Naive thymus-derived CD4-positive, alpha-beta T cell (primary cell): ENCODE results near the gene KLF9. TPM values are rescaled to one million over a fixed set of nuclear protein-coding genes. Genes with fewer than 3 reads are reported as not detected.

Experiments used
- ATAC-seq: fragments of 150-1000 bp; cut with Tn5 transposase; 2 replicates; pipeline ENCODE4 v1.10.0; 2021; ENCODE audit warnings: mild to moderate bottlenecking, moderate library complexity
- CTCF ChIA-PET: fragments of 350-600 bp; sonication (Branson Sonifier 250); formaldehyde crosslinking; loops from one replicate; lab custom pipeline; 2021; ENCODE audit warnings: antibody characterized with exemption; lab: Charles Lee
- POLR2A ChIA-PET: fragments of 350-600 bp; sonication (Branson Sonifier 250); formaldehyde crosslinking; loops from one replicate; lab custom pipeline; 2021; ENCODE audit warnings: antibody characterized with exemption, inconsistent platforms; lab: Charles Lee
- DNase-seq, 9 donors: peaks; one replicate each; pipeline versions ENCODE4 v3.0.0 to v3.0.0-alpha.2; 2020 to 2022; ENCODE audit warnings: mixed read lengths in 1 of 9
- H3K27ac ChIP-seq: one replicate; pipeline ENCODE4 v1.7.0; 2013; ENCODE audit warnings: mild to moderate bottlenecking, low read depth, low read length, moderate library complexity
- H3K27me3 ChIP-seq, 2 donors: one replicate each; pipeline ENCODE4 v1.7.0; 2013; ENCODE audit warnings: low read length in 2 of 2, mild to moderate bottlenecking in 2 of 2, moderate library complexity in 2 of 2; ENCODE audit not compliant: control insufficient read depth in 2 of 2, insufficient read depth in 2 of 2
- H3K36me3 ChIP-seq, 3 experiments: 1 replicate in 2 of 3; 2 replicates in 1 of 3; pipeline ENCODE4 v1.7.0; 2013; ENCODE audit warnings: low read length in 3 of 3, mild to moderate bottlenecking in 3 of 3, moderate library complexity in 1 of 3; ENCODE audit not compliant: insufficient read depth in 3 of 3, control insufficient read depth in 2 of 3
- H3K4me1 ChIP-seq, 2 donors: one replicate each; pipeline ENCODE4 v1.7.0; 2013; ENCODE audit warnings: low read length in 2 of 2, mild to moderate bottlenecking in 2 of 2, moderate library complexity in 1 of 2; ENCODE audit not compliant: control insufficient read depth in 2 of 2, insufficient read depth in 2 of 2
- H3K4me3 ChIP-seq: 2 replicates; pipeline ENCODE4 v1.7.0; 2013; ENCODE audit warnings: mild to moderate bottlenecking, low read length
- H3K9me3 ChIP-seq, 3 experiments: 1 replicate in 2 of 3; 2 replicates in 1 of 3; pipeline ENCODE4 v1.7.0; 2013; ENCODE audit warnings: low read length in 3 of 3; ENCODE audit not compliant: control insufficient read depth in 2 of 3
- H3K27ac Mint-ChIP-seq, 9 donors: one replicate each; pipeline ENCODE4 v1.8.0; 2020 to 2022; ENCODE audit warnings: mixed read lengths in 9 of 9, mild to moderate bottlenecking in 8 of 9, moderate library complexity in 5 of 9, inconsistent platforms in 2 of 9
- H3K27me3 Mint-ChIP-seq, 5 donors: one replicate each; pipeline ENCODE4 v1.8.0; 2021 to 2022; ENCODE audit warnings: mixed read lengths in 5 of 5, mild to moderate bottlenecking in 1 of 5
- H3K36me3 Mint-ChIP-seq, 5 donors: one replicate each; pipeline ENCODE4 v1.8.0; 2020 to 2022; ENCODE audit warnings: mixed read lengths in 5 of 5, mild to moderate bottlenecking in 3 of 5, inconsistent platforms in 1 of 5
- H3K4me1 Mint-ChIP-seq, 7 donors: one replicate each; pipeline ENCODE4 v1.8.0; 2020 to 2022; ENCODE audit warnings: mixed read lengths in 7 of 7, mild to moderate bottlenecking in 3 of 7, inconsistent platforms in 1 of 7
- H3K4me3 Mint-ChIP-seq, 10 donors: one replicate each; pipeline ENCODE4 v1.8.0; 2020 to 2022; ENCODE audit warnings: mild to moderate bottlenecking in 10 of 10, mixed read lengths in 10 of 10, moderate library complexity in 6 of 10, inconsistent platforms in 2 of 10
- H3K9me3 Mint-ChIP-seq, 11 donors: one replicate each; pipeline ENCODE4 v1.8.0; 2020 to 2022; ENCODE audit warnings: mixed read lengths in 11 of 11, mild to moderate bottlenecking in 4 of 11, inconsistent platforms in 1 of 11, moderate library complexity in 1 of 11
- intact Hi-C, 2 donors: fragments of 100-400 bp; cut with micrococcal nuclease; formaldehyde crosslinking; loops; one replicate each; pipeline ENCODE4 v1.15.1; 2023
- polyA plus RNA-seq, 2 donors: library from polyadenylated mRNA; unstranded; fragments of 300-500 nt; fragmentation: Illumina TruSeq; gene quantifications; one replicate each; pipeline ENCODE4 v1.2.3, GENCODE V29; 2021
- total RNA-seq, 6 experiments: library from RNA in 5 of 6; stranded (reverse) in 5 of 6; gene quantifications; 1 replicate in 5 of 6; 2 replicates in 1 of 6; pipeline ENCODE4 v1.2.3 and lab custom pipeline; 2021 to 2026

Gene KLF9
- total and polyA plus RNA-seq, 7 experiments from 2014 or later, result 2.3 to 96.7 (median 23.3) TPM

- ATAC-seq (no peak), DNase-seq (no peak)
- peak overlapping the region in 7 of 10 donors; percentile 12 to 72 (median 57) for H3K4me3 Mint-ChIP-seq
- ChIA-PET CTCF (interaction anchor here (0.6 to 2.3 kb wide), 4 partner anchors 9 to 33 kb away, joined by 3 to 8 read pairs (median 3); no protein-coding TSS in a partner anchor), POLR2A (interaction anchor here (0.8 to 4.0 kb wide), 5 partner anchors 19 to 30 kb away, joined by 3 to 40 read pairs (median 15); partner anchors contain the start of gene KLF9)
- no peak overlapping the region for H3K4me3 ChIP-seq
- no peaks in the 10 kb centered on the region for H3K27me3 ChIP-seq
- peaks cover 6 to 33% (median 27%) of the 10 kb centered on the region in 5 donors for H3K36me3 Mint-ChIP-seq
- peaks cover 43 to 92% (median 83%) of the 10 kb centered on the region in 7 donors for H3K4me1 Mint-ChIP-seq
- peak overlapping the region in 7 of 9 donors; percentile 33 to 72 (median 44) for H3K27ac Mint-ChIP-seq
- no peak overlapping the region for H3K27ac ChIP-seq
- no peaks in the 10 kb centered on the region for H3K9me3 Mint-ChIP-seq
- H3K27me3 Mint-ChIP-seq, result no peaks in the 10 kb centered on the region
- intact Hi-C loops, result loop anchor here in 1 of 2 donors (1.0 to 5.0 kb wide), 2 partner anchors 9 to 37 kb away; no protein-coding TSS in a partner anchor
- peaks cover 0 to 19% (median 5%) of the 10 kb centered on the region in 3 experiments for H3K36me3 ChIP-seq
- peaks cover 7 to 54% of the 10 kb centered on the region in 2 donors for H3K4me1 ChIP-seq
- H3K9me3 ChIP-seq, result no peaks in the 10 kb centered on the region
Measured at GRCh38 chr9:70389621-70390266, 24.7 kb downstream of the KLF9 start.

GRCh38 chr9:70389188-70389587, 25.3 kb downstream of the KLF9 start:
- peaks cover 7 to 49% of the 10 kb centered on the region in 2 donors for H3K4me1 ChIP-seq
- intact Hi-C loops, result loop anchor here in 1 of 2 donors (1.0 kb wide), 1 partner anchor 9 kb away; no protein-coding TSS in a partner anchor
- POLR2A ChIA-PET, result interaction anchor here (0.8 to 4.0 kb wide), 4 partner anchors 19 to 31 kb away, joined by 3 to 40 read pairs (median 12); partner anchors contain the start of gene KLF9
- no peak overlapping the region for H3K27ac ChIP-seq
- Mint-ChIP-seq H3K9me3 (no peaks in the 10 kb centered on the region), H3K36me3 (peaks cover 8 to 39% (median 31%) of the 10 kb centered on the region in 5 donors), H3K4me3 (peak overlapping the region in 5 of 10 donors; percentile 10 to 72 (median 51)), H3K4me1 (peaks cover 43 to 92% (median 77%) of the 10 kb centered on the region in 7 donors), H3K27ac (peak overlapping the region in 6 of 9 donors; percentile 33 to 72 (median 48)), H3K27me3 (no peaks in the 10 kb centered on the region)
- no peaks in the 10 kb centered on the region for H3K27me3 ChIP-seq
- no peak overlapping the region for H3K4me3 ChIP-seq
- no peaks in the 10 kb centered on the region for H3K9me3 ChIP-seq
- DNase-seq (no peak), ATAC-seq (no peak)
- peaks cover 0 to 19% (median 5%) of the 10 kb centered on the region in 3 experiments for H3K36me3 ChIP-seq
- CTCF ChIA-PET, result interaction anchor here (1.1 kb wide), 1 partner anchor 13 kb away, joined by 3 read pairs; no protein-coding TSS in a partner anchor

GRCh38 chr9:70387663-70388062, 26.8 kb downstream of the KLF9 start:
- ATAC-seq (no peak), DNase-seq (no peak)
- no peaks in the 10 kb centered on the region for H3K27me3 Mint-ChIP-seq
- peaks cover 10 to 48% (median 37%) of the 10 kb centered on the region in 5 donors for H3K36me3 Mint-ChIP-seq
- H3K4me1 ChIP-seq, result peaks cover 7 to 38% of the 10 kb centered on the region in 2 donors
- H3K27me3 ChIP-seq, result no peaks in the 10 kb centered on the region
- no peaks in the 10 kb centered on the region for H3K9me3 ChIP-seq
- no peak overlapping the region for H3K27ac Mint-ChIP-seq
- ChIA-PET CTCF (interaction anchor here (0.9 kb wide), 1 partner anchor 214 kb away, joined by 3 read pairs; no protein-coding TSS in a partner anchor), POLR2A (no interaction called here)
- H3K9me3 Mint-ChIP-seq, result no peaks in the 10 kb centered on the region
- intact Hi-C loops, result no loop called here
- H3K4me3 ChIP-seq, result no peak overlapping the region
- peaks cover 34 to 85% (median 70%) of the 10 kb centered on the region in 7 donors for H3K4me1 Mint-ChIP-seq
- peaks cover 0 to 19% (median 5%) of the 10 kb centered on the region in 3 experiments for H3K36me3 ChIP-seq
- peak overlapping the region in 3 of 10 donors; percentile 4 to 12 (median 7) for H3K4me3 Mint-ChIP-seq
- H3K27ac ChIP-seq, result no peak overlapping the region

- Mint-ChIP-seq H3K9me3 (no peaks in the 10 kb centered on the region), H3K36me3 (peaks cover 10 to 48% (median 39%) of the 10 kb centered on the region in 5 donors)
Measured at GRCh38 chr9:70385426-70385825, 29.0 kb downstream of the KLF9 start.

GRCh38 chr9:70382709-70383605, 31.5 kb downstream of the KLF9 start:
- H3K9me3 ChIP-seq, result no peaks in the 10 kb centered on the region
- H3K27ac Mint-ChIP-seq, result peak overlapping the region in 5 of 9 donors; percentile 3 to 69 (median 24)
- H3K4me1 ChIP-seq, result peaks cover 0 to 4% of the 10 kb centered on the region in 2 donors
- intact Hi-C loops, result no loop called here
- H3K27me3 Mint-ChIP-seq, result no peaks in the 10 kb centered on the region
- H3K36me3 ChIP-seq, result peaks cover 0 to 19% (median 5%) of the 10 kb centered on the region in 3 experiments
- POLR2A ChIA-PET, result interaction anchor here (0.5 to 1.2 kb wide), 3 partner anchors 11 to 1633 kb away, joined by 3 read pairs; no protein-coding TSS in a partner anchor
- no peak for ATAC-seq
- no peak overlapping the region for H3K4me3 ChIP-seq
- H3K4me1 Mint-ChIP-seq, result peaks cover 4 to 43% (median 29%) of the 10 kb centered on the region in 7 donors
- H3K27ac ChIP-seq, result no peak overlapping the region
- peaks cover 10 to 37% (median 33%) of the 10 kb centered on the region in 5 donors for H3K36me3 Mint-ChIP-seq
- no peak for DNase-seq
- H3K4me3 Mint-ChIP-seq, result peak overlapping the region in 1 of 10 donors; percentile 54
- CTCF ChIA-PET, result no interaction called here
- no peaks in the 10 kb centered on the region for H3K9me3 Mint-ChIP-seq
- H3K27me3 ChIP-seq, result no peaks in the 10 kb centered on the region

More at GRCh38 chr9:70385426-70385825, 29.0 kb downstream of the KLF9 start:
- ATAC-seq, result no peak
- POLR2A ChIA-PET, result no interaction called here
- Mint-ChIP-seq H3K4me1 (peaks cover 11 to 68% (median 53%) of the 10 kb centered on the region in 7 donors), H3K27ac (no peak overlapping the region), H3K4me3 (no peak overlapping the region), H3K27me3 (no peaks in the 10 kb centered on the region)
- Histone ChIP-seq H3K4me3 (no peak overlapping the region), H3K27ac (no peak overlapping the region), H3K36me3 (peaks cover 0 to 19% (median 5%) of the 10 kb centered on the region in 3 experiments), H3K27me3 (no peaks in the 10 kb centered on the region), H3K9me3 (no peaks in the 10 kb centered on the region), H3K4me1 (peaks cover 0 to 16% of the 10 kb centered on the region in 2 donors)
- intact Hi-C loops, result loop anchor here in 1 of 2 donors (2.0 kb wide), 1 partner anchor 13 kb away; no protein-coding TSS in a partner anchor
- CTCF ChIA-PET, result interaction anchor here (0.6 kb wide), 1 partner anchor 21 kb away, joined by 3 read pairs; no protein-coding TSS in a partner anchor
- DNase-seq, result no peak
